ENCODE measurements around the gene ARG2.

DNA sequence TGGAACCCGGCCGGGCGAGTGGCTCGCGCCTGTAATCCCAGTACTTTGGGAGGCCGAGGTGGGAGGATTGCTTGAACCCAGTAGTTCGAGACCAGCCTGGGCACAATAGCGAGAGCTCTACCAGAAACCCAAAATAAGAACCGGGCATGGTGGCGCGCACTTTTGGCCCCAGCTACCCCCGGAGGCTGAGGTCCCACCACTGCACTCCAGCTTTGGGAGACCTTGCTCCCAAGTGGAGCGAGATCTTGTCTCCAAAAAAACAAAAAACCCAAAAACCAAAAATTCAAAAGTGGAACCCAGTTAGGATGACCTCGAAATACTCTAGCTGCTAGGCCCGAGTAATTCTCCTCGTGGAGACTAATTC, 55.5 kb downstream of the ARG2 start:
- no peak for TF ChIP-seq EZH2 (IDR thresholded peaks at IDR 0.05; ENCODE audit: insufficient read depth, poor library complexity, severe bottlenecking)
- TF ChIP-seq EZH2phosphoT487 (IDR thresholded peaks at IDR 0.05; ENCODE audit: insufficient read depth, low read depth) = no peak
